Uterus (tissue), 2 donors: ENCODE measurements around the gene ANP32D.

Source experiments
- CTCF ChIP-seq, 4 experiments: fragments of 200-600 bp in 2 of 4; fragments of 450-650 bp in 2 of 4; sonication (generic) in 2 of 4; IDR thresholded peaks; one replicate each; pipeline ENCODE4 v1.5.1; 2016 to 2019; ENCODE audit warnings: antibody characterized with exemption in 4 of 4, mild to moderate bottlenecking in 2 of 4, moderate library complexity in 1 of 4
- POLR2A ChIP-seq, 2 donors: fragments of 450-650 bp; IDR thresholded peaks; one replicate each; pipeline ENCODE4 v1.6.1; 2016; ENCODE audit warnings: antibody characterized with exemption in 2 of 2, mild to moderate bottlenecking in 1 of 2, moderate library complexity in 1 of 2

GRCh38 chr12:48473061-48473460, 702 bp downstream of the ANP32D start:
- TF ChIP-seq CTCF (IDR thresholded peaks at IDR 0.05), result no peak
- no peak for TF ChIP-seq POLR2A (IDR thresholded peaks at IDR 0.05)
